Measurements from ENCODE around the gene IPO5.
"Not testable (repeated sequence)": the region's sequence is repeated elsewhere in the genome, so short reads cannot be mapped to it uniquely, and the experiment has no call there.

The IPO5 gene

GRCh38 chr13:98035373-98035772 lies 81.9 kb downstream of the IPO5 start:
- Mint-ChIP-seq H3K36me3 (ENCODE audit: insufficient read depth) (no peaks in the 10 kb centered on the region), H3K27ac (no peak overlapping the region), H3K9me3 (no peaks in the 10 kb centered on the region), H3K4me3 (no peak overlapping the region), H3K4me1 (ENCODE audit: low read depth in 2 of 2) (no peaks in the 10 kb centered on the region), H3K27me3 (peaks cover 0 to 21% of the 10 kb centered on the region in 2 donors)
- ATAC-seq (replicated peaks) = no peak
- no peak for DNase-seq

- DNase-seq; H3K4me1 Mint-ChIP-seq (ENCODE audit: low read depth in 2 of 2); H3K4me3 Mint-ChIP-seq; H3K9me3 Mint-ChIP-seq; H3K36me3 Mint-ChIP-seq (ENCODE audit: insufficient read depth); H3K27ac Mint-ChIP-seq; ATAC-seq (replicated peaks): not testable (repeated sequence)
- peaks cover 0 to 21% of the 10 kb centered on the region in 2 donors for H3K27me3 Mint-ChIP-seq
Observed at GRCh38 chr13:98036564-98037302, 83.3 kb downstream of the IPO5 start.

DNA sequence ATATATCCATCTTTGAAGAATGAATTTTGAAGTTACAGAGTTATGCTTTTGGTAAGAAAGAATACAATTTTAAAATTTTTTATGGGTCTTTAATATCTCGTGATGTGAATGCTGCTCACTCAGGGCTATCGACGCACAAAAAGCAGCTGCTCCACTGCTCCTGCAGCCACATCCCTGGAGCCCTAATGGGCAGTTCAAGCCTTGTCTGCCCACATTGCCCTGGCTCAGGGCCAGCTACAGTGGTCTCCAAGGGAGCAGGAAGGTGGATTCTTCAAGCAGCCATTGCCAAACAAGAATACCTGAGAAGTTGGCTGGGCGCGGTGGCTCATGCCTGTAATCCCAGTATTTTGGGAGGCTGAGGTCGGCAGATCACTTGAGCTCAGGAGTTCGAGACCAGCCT lies 85.8 kb downstream of the IPO5 start:
- Mint-ChIP-seq H3K36me3 (ENCODE audit: insufficient read depth) (no peaks in the 10 kb centered on the region), H3K27ac (no peak overlapping the region), H3K9me3 (no peaks in the 10 kb centered on the region), H3K4me3 (no peak overlapping the region), H3K4me1 (ENCODE audit: low read depth in 2 of 2) (no peaks in the 10 kb centered on the region), H3K27me3 (peaks cover 0 to 21% of the 10 kb centered on the region in 2 donors)
- DNase-seq = no peak
- no peak for ATAC-seq (replicated peaks)

DNA sequence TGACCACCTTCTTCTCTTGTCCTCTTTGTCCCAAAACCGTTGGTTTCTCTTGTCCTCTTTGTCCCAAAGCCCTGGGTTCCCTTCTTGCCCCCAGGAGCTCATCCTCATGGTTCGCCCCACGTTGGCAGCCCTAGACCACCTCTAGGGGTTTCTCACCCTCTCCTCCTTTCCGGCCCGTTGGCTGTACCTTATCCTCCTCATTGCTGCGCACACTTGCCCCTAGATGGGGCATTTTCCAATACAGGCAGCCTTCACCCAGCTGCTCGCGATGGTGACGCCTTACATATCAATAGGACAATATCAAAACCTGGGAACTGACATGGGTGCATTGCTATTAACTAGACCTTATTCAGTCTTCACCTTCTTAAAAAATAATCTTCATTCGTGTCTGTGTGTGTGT lies 86.5 kb downstream of the IPO5 start:
- no peak for DNase-seq
- peaks cover 0 to 21% of the 10 kb centered on the region in 2 donors for H3K27me3 Mint-ChIP-seq
- H3K4me3 Mint-ChIP-seq = no peak overlapping the region
- no peak overlapping the region for H3K27ac Mint-ChIP-seq
- H3K9me3 Mint-ChIP-seq = no peaks in the 10 kb centered on the region
- no peaks in the 10 kb centered on the region for H3K36me3 Mint-ChIP-seq (ENCODE audit: insufficient read depth)
- H3K4me1 Mint-ChIP-seq (ENCODE audit: low read depth in 2 of 2) = no peaks in the 10 kb centered on the region
- no peak for ATAC-seq (replicated peaks)

DNA sequence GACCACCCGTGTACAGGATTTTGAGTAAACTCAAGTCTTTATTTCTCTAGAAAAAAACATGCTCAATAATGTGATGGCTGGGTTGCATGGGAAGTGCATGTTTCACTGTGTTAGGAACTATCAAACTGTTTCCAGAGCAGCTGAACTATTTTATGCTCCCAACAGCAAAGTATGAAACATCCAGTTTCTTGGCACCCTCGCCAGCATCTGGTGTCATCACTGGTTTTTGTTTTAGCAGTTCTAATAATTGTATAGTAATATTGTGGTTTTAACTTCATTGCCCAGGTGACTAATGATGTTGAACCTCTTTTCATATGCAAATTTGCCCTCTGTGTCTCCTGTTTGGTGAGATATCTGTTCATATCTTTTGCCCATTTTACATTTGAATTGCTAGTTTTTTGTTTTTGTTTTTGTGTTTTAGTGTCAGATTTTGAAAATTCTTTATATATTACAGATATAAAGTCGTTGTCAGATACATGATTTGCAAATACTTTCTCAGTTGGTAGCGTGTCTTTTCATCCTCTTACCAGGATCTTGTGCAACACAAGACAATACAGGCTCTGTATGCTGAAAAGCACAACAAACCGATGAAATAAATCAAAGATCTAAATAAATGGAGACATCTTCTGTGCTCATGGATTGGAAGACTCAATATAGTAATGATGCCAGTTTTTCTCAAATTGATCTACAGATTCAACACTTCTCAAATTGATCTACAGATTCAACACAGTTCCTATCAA lies 87.8 kb downstream of the IPO5 start:
- ATAC-seq (replicated peaks) (no peak), DNase-seq (no peak)
- Mint-ChIP-seq H3K4me3 (no peak overlapping the region), H3K27ac (no peak overlapping the region), H3K4me1 (ENCODE audit: low read depth in 2 of 2) (no peaks in the 10 kb centered on the region), H3K9me3 (no peaks in the 10 kb centered on the region), H3K27me3 (peaks cover 0 to 15% of the 10 kb centered on the region in 2 donors), H3K36me3 (ENCODE audit: insufficient read depth) (no peaks in the 10 kb centered on the region)

GRCh38 chr13:98044301-98044700 lies 90.8 kb downstream of the IPO5 start:
- ATAC-seq (replicated peaks) (no peak), DNase-seq (no peak)
- H3K27ac Mint-ChIP-seq = no peak overlapping the region
- H3K9me3 Mint-ChIP-seq = no peaks in the 10 kb centered on the region
- H3K36me3 Mint-ChIP-seq (ENCODE audit: insufficient read depth) = peaks cover 5% of the 10 kb centered on the region
- no peak overlapping the region for H3K4me3 Mint-ChIP-seq
- peaks cover 0 to 2% of the 10 kb centered on the region in 2 donors for H3K4me1 Mint-ChIP-seq (ENCODE audit: low read depth in 2 of 2)
- H3K27me3 Mint-ChIP-seq = peaks cover 5 to 23% of the 10 kb centered on the region in 2 donors

GRCh38 chr13:98047785-98048184 lies 94.3 kb downstream of the IPO5 start:
- not testable (repeated sequence) for H3K27ac Mint-ChIP-seq; H3K4me1 Mint-ChIP-seq (ENCODE audit: low read depth in 2 of 2)

DNA sequence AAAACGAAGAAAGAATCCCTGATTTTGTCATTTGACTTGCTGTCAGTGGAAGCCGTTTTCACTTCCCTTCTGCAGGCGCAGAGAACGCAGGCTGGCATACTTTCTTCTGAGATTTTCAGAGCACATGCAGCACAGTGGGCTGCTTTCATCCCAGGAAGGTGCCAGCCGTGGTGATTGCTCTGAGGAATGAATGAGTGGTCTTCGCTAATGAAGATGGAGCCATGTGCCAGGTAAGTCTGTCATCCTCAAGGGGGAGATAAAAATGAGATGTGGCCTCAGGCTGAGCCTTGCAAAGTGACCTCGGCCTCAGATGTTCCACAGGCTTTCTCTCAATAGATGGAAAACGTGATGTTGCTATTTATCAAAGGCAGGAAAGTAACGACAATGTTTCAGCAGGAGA lies 94.8 kb downstream of the IPO5 start:
- H3K4me3 Mint-ChIP-seq = no peak overlapping the region
- peaks cover 5% of the 10 kb centered on the region for H3K36me3 Mint-ChIP-seq (ENCODE audit: insufficient read depth)
- no peak for ATAC-seq (replicated peaks)
- H3K4me1 Mint-ChIP-seq (ENCODE audit: low read depth in 2 of 2) = peaks cover 0 to 2% of the 10 kb centered on the region in 2 donors
- H3K9me3 Mint-ChIP-seq = peaks cover 0 to 1% of the 10 kb centered on the region in 2 donors
- H3K27me3 Mint-ChIP-seq = peaks cover 17 to 23% of the 10 kb centered on the region in 2 donors
- no peak overlapping the region for H3K27ac Mint-ChIP-seq
- DNase-seq = no peak

More at GRCh38 chr13:98047785-98048184, 94.3 kb downstream of the IPO5 start:
- ATAC-seq (replicated peaks); DNase-seq; H3K36me3 Mint-ChIP-seq (ENCODE audit: insufficient read depth); H3K9me3 Mint-ChIP-seq; H3K4me3 Mint-ChIP-seq: not testable (repeated sequence)
- peaks cover 17 to 23% of the 10 kb centered on the region in 2 donors for H3K27me3 Mint-ChIP-seq

GRCh38 chr13:98050041-98050466 lies 96.6 kb downstream of the IPO5 start:
- ATAC-seq (replicated peaks) (no peak), DNase-seq (no peak)
- no peak overlapping the region for H3K4me3 Mint-ChIP-seq
- H3K36me3 Mint-ChIP-seq (ENCODE audit: insufficient read depth) = peaks cover 5% of the 10 kb centered on the region
- H3K4me1 Mint-ChIP-seq (ENCODE audit: low read depth in 2 of 2) = peaks cover 0 to 2% of the 10 kb centered on the region in 2 donors
- H3K9me3 Mint-ChIP-seq = peaks cover 0 to 1% of the 10 kb centered on the region in 2 donors
- H3K27me3 Mint-ChIP-seq = peaks cover 25 to 40% of the 10 kb centered on the region in 2 donors
- no peak overlapping the region for H3K27ac Mint-ChIP-seq

- DNase-seq = no peak
- H3K27me3 Mint-ChIP-seq = peaks cover 37 to 56% of the 10 kb centered on the region in 2 donors
- peaks cover 5% of the 10 kb centered on the region for H3K36me3 Mint-ChIP-seq (ENCODE audit: insufficient read depth)
- no peak overlapping the region for H3K4me3 Mint-ChIP-seq
- H3K4me1 Mint-ChIP-seq (ENCODE audit: low read depth in 2 of 2) = peaks cover 0 to 2% of the 10 kb centered on the region in 2 donors
- no peak for ATAC-seq (replicated peaks)
- peaks cover 0 to 1% of the 10 kb centered on the region in 2 donors for H3K9me3 Mint-ChIP-seq
- H3K27ac Mint-ChIP-seq = no peak overlapping the region
Observed at GRCh38 chr13:98052412-98052811, 98.9 kb downstream of the IPO5 start.

GRCh38 chr13:98054301-98054700 lies 100.8 kb downstream of the IPO5 start:
- Mint-ChIP-seq H3K9me3 (peaks cover 0 to 1% of the 10 kb centered on the region in 2 donors), H3K4me1 (ENCODE audit: low read depth in 2 of 2) (no peaks in the 10 kb centered on the region), H3K36me3 (ENCODE audit: insufficient read depth) (no peaks in the 10 kb centered on the region), H3K27ac (no peak overlapping the region), H3K27me3 (peaks cover 32 to 44% of the 10 kb centered on the region in 2 donors), H3K4me3 (no peak overlapping the region)
- ATAC-seq (replicated peaks) (no peak), DNase-seq (no peak)

DNA sequence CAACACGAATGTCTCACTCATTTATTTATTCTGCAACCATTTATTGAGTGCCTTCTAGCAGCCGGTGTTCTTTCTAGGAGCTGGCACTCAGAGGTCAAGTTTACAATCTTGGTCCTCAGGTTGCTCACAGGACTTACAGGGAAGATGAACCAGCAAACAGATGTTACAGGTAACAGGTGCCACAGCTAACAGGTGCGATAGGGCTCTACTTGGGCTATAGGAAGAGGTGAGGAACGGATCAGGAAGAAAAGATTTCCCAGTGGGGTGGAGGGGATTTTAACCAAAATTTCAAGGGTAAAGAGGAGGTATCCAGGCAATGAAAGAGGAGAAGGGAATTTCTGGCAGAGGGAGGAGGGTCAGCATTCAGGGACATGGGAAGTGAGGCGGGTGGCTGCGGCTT lies 102.1 kb downstream of the IPO5 start:
- H3K9me3 Mint-ChIP-seq = peaks cover 0 to 1% of the 10 kb centered on the region in 2 donors
- no peak overlapping the region for H3K4me3 Mint-ChIP-seq
- no peaks in the 10 kb centered on the region for H3K36me3 Mint-ChIP-seq (ENCODE audit: insufficient read depth)
- H3K27ac Mint-ChIP-seq = no peak overlapping the region
- peaks cover 27 to 35% of the 10 kb centered on the region in 2 donors for H3K27me3 Mint-ChIP-seq
- no peak for ATAC-seq (replicated peaks)
- H3K4me1 Mint-ChIP-seq (ENCODE audit: low read depth in 2 of 2) = no peaks in the 10 kb centered on the region
- no peak for DNase-seq

GRCh38 chr13:98056839-98057410 lies 103.5 kb downstream of the IPO5 start:
- no peak overlapping the region for H3K4me3 Mint-ChIP-seq

More at GRCh38 chr13:98056839-98057410, 103.5 kb downstream of the IPO5 start:
- ATAC-seq (replicated peaks) (no peak), DNase-seq (no peak)
- no peak overlapping the region for H3K27ac Mint-ChIP-seq
- H3K9me3 Mint-ChIP-seq = peaks cover 0 to 1% of the 10 kb centered on the region in 2 donors
- H3K27me3 Mint-ChIP-seq = peaks cover 27 to 35% of the 10 kb centered on the region in 2 donors
- no peaks in the 10 kb centered on the region for H3K36me3 Mint-ChIP-seq (ENCODE audit: insufficient read depth)
- no peaks in the 10 kb centered on the region for H3K4me1 Mint-ChIP-seq (ENCODE audit: low read depth in 2 of 2)

All from effector memory CD8-positive, alpha-beta T cell (primary cell).